GM18907 (cell line): Measurements from ENCODE around the gene MRPL12.

Source experiments
- ATAC-seq: cut with Tn5 transposase; IDR thresholded peaks from one replicate; pipeline ENCODE4 v1.9.1; 2021; ENCODE audit warnings: mild to moderate bottlenecking, moderate library complexity; ENCODE audit not compliant: unreplicated experiment

Gene MRPL12

DNA sequence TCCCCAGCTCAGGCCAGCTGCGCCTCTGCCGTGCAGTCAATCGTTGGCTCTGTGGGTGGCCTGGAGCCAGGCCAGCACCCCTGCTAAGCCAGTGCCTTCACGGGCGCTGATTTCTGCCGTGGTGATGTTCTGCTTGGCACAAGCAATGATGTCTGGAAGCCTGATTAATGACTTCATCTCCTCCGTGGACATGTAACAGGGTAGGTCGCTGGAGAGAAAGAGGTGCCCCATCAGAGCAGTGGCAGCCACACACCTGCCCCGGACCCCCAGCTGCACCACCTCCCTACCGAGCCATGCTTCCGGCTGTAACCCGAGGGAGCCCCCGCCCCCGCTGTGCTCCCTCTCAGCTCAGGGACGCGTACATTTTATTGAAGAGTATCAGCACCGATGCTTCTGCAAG, 21.5 kb upstream of the MRPL12 start:
- no peak for ATAC-seq

DNA sequence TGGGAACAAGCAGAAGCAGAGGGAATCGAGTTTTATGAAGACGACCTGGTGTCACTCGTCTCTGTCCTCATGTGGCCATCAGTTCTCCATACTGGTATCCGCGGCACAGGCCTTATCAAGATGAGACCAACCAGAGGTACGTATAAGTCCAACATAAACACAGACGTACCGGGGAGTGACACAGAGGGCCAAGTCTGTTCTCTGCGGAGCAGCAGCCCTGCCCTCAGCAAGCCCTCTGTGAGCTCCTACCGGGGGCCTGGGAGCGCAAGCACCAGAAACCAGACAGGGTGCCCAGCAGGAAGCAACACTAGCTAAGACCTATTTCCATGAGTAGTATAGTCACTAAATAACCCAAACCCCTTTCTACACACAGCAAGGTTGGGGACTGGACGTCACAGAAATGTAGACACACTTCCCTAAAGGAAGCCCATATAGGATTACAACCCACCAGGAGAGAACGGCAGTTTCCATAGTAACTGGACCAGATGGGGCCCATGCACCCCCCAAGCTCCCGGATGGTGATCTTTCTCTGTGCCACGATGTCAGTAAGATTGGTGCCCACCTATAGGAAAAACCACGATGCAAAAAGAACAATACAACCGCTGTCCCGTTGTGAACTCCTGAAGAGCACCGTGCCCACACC, 20.5 kb upstream of the MRPL12 start:
- no peak for ATAC-seq

DNA sequence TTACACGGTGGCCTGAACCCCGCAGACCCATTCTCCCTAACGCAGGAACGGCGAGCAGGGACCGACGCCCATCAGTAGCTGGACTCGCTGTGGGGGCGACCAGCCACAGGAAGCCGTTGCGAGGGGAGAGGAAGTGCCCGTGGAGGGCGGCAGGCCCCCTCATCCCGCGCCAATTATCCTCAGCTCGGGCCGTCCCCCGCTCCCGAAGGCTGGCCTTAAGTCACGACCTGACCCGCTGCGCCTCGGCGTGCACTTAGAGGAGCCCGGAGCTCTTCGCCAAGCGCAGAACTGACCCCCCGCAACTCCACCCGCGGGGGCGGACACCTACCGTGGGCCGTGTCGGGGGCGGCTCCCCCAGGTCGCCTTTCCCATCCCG, 20.0 kb upstream of the MRPL12 start:
- ATAC-seq, result no peak

DNA sequence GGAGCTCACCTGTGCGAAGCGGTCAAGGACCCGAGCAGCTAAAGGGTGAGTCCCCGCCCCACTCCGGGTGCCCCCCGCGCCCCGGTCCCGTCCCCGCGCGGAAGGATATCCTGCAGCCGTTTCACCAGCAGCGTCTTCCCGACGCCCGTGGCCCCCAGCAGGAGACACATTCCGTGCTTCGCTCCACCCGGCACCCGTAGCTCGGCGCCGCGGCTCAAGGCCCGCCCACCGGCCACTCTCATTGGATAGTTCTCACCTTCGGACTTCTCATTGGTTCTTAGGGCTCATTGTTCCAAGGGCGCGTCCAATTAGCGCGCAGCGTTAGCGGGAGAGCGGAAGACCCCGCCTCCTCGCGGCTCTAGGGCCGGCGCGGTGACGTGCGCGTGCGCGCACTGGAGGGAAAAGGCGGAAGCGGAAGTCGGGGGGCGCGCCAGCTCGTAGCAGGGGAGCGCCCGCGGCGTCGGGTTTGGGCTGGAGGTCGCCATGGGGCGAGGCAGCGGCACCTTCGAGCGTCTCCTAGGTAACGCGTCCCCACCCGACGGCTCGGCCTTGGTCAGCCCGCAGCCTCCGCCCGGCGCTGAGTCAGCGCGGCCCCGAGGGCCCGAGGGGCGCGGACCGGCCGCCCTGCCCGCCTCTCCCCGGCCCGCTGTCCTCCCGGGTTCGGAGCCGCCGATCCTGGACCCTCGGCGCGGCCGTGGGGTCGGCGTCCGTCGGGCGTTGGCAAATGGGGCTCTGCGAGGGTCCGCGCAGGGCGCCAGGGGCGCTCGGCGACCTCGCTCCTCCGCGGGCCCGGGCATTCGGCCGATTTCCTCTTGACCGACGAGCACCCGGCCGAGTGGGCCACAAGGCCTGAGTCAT, 19.4 kb upstream of the MRPL12 start, which contains the start of the genes ARL16 and HGS:
ARL16 (minus strand) TSS at position 214 of the 858 bp plus-strand sequence; CDS start at position 170, 44 bp downstream.
HGS (plus strand) TSS at position 428 of the 858 bp plus-strand sequence; CDS start at position 484, 56 bp downstream.
- peak; percentile 85 for ATAC-seq

DNA sequence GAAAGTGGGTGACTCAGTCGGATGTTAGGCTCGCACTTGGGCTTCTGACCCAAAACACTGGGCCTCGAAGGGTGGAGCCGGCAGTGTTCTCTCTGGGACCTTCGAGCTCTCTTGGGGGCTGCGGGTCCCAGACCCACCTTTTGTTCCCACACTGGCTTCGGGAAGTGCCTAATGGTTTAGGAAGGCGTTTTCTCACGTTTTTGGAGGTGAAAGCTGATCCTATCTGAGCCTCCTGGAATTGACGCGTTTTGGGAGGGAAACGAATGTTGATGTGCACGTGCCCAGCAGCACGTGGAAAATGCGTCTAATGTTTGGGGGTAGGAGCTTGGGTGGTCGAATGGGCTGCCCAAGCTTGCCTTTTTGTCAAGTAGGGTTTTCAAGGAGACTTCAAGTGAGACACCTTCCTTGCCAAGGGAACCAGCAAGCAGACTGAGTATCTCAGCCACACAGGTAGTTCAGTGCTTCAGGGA, 18.7 kb upstream of the MRPL12 start:
- ATAC-seq, result no peak

DNA sequence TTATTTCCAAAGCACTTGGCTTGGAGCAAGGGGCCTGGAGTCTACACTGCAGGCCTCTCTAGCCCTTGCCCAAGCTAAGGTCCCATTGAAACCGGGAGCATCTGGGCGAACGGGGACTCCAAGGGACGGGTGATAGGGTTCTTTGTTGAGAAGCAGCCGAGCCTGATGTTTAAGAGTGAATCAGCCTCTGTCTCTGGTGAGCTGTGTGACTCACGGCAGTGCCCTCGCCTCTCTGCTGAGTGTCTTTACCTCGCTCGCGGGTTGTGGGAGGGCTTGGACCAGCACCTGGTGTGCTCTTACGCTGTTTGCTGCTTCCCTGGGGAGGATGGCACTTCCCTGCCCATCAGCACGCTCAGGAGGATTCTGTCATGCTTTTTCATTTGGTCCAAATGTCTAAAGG, 18.1 kb upstream of the MRPL12 start:
- ATAC-seq, result no peak

DNA sequence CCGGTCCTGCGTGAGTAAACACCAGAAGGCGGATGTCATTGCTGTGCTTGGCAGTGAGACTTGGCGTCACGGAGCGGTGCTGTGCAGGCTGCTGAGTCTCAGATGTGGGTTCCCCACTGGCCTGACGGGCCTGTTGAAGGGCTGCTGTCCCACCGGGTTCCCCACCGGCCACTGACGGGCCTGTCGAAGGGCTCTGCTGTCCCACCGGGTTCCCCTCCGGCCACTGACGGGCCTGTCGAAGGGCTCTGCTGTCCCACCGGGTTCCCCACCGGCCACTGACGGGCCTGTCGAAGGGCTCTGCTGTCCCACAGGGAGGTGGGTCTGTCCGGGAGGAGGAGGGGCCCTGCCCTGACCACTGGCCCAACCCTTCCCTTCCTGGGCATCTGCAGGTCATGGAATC, 16.6 kb upstream of the MRPL12 start:
- no peak for ATAC-seq

DNA sequence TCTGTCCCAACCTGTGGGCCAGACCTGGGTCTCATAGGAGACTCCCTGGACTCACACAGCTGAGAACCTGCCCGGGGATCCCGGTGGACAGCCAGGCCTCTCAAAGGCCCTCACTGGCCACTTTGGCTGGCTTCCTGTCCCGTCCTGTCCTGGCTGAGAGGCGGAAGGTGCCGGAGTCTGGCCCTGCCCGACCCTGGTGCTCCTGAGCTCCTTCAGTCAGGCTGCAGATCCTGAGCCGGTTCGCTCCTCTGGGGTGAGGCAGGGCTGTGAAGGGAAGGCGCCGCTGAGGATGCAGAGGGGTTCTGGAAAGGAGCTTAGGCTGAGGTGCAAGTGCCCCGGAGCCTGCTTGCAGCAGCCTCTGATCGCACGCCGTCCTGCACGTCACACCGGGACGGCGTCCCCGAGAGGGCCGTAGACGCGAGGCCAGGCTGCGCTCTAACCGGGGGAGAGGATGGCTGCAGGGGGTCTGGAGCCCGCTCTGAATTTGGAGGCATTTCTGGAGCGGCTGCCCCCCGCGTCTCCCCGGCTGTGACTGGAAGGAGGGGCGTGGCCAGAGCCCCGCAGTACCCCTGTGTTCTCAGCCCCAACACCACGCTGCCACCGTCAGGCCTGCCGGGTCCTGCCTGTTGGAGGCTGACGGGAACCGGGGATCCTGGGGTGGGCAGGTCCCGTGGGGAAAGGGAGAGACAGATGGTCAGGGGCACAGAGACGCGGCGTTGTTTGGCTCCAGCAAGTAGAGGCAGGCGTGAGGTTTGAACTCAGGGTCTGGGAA, 15.2 kb upstream of the MRPL12 start:
- no peak for ATAC-seq

DNA sequence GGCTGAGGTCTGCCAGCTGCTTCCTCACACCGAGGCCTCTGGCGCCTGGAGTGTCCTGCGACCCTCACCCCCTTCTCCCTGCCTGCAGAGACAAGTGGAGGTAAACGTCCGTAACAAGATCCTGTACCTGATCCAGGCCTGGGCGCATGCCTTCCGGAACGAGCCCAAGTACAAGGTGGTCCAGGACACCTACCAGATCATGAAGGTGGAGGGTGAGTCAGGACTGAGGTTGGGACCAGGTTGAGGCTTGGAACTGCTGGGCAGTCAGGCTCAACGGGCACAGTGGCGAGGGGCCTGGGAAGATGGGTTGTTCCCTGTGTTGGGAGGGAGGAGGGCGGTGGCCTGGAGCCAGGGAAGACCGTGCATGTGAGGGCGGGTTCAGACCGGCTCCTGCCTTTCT, 14.6 kb upstream of the MRPL12 start:
- ATAC-seq, result no peak

DNA sequence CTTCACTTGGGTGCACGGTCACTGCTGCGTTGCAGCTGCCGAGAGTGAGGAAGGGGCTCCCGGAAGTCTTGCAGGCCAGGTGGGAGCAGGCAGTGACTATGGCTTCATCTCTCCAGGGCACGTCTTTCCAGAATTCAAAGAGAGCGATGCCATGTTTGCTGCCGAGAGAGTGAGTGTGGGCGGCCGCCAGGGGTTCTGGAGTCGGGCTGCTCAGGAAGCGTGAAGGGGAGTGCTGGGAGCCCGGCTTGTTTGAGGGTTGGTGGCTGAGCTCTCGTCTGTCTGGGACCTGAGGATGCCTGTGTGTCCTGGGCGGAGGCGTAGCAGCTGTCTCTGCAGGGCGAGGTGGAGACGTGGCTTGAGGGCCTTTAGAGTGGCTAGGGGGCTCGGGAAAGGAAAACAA, 13.1 kb upstream of the MRPL12 start:
- no peak for ATAC-seq

DNA sequence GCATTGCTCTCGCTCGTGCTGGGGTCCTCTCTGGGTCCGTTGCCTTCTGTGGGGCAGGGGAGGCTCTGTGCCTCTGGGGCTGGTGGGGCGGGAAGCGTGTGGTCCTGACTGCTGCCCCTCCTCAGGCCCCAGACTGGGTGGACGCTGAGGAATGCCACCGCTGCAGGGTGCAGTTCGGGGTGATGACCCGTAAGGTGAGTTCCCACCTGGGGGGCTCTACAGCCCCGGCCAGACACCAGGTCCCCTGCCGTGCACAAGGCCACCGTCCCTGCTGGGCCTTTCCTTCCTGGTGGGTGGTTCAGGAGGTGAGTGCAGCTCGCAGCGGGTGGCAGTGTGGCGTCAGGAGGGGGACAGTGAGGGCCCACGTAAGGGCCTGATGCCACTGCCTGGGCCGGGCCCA, 12.6 kb upstream of the MRPL12 start:
- ATAC-seq, result no peak

DNA sequence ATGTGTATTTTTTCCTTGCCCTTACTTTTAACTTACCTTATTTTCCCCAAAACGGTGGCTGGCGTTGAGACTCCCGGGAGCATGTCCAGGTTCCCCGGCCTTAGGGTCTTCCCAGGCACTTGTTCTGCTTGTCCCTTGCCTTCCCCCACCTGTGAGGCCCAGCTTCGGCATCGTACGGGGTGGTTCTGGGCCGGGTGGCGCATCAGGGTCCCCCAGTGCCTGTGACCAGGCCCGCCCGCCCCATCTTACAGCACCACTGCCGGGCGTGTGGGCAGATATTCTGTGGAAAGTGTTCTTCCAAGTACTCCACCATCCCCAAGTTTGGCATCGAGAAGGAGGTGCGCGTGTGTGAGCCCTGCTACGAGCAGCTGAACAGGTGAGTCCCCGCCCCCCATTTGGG, 12.0 kb upstream of the MRPL12 start:
- no peak for ATAC-seq

DNA sequence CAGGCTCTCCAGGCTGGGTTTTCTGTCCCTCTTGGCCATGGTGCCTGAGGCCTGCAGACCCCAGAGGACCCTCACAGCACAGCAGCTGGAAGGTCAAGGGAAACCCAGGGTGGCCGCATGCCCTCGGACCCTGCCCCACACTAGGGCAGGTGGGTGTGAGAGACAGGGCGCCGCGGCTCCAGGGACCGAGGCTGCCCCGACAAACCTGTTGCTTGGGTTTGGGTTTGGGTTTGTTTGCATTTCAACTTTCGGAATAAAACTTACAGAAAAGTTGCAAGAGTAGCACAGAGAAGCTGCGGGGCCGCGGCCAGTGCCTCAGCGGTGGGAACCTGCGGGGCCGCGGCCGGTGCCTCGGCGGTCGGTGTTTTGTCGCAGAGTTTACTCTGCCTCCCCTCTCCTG, 11.6 kb upstream of the MRPL12 start:
- no peak for ATAC-seq

DNA sequence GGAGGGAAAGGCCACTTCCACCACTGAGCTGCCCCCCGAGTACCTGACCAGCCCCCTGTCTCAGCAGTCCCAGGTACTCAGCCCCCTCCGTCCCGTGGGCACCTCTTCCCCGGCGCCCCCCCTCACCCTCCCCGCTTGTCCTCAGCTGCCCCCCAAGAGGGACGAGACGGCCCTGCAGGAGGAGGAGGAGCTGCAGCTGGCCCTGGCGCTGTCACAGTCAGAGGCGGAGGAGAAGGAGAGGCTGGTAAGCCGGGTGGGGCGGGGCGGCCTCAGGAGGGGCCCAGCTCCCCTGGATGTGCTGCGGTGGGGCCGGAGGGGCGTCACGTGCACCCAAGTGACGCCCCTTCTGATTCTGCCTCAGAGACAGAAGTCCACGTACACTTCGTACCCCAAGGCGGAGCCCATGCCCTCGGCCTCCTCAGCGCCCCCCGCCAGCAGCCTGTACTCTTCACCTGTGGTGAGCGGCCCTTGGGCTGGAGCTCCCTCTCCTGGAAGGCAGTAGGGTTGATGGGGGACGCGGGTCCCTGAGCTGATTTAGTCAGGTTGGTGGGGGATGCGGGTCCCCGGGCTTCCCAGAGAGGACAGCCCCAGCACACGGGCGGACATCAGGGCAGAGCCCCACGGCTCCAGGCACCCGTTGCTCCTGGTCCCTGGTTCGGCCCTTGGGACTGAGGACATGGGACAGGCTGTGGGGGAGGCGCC, 9.5 kb upstream of the MRPL12 start:
- ATAC-seq, result no peak

DNA sequence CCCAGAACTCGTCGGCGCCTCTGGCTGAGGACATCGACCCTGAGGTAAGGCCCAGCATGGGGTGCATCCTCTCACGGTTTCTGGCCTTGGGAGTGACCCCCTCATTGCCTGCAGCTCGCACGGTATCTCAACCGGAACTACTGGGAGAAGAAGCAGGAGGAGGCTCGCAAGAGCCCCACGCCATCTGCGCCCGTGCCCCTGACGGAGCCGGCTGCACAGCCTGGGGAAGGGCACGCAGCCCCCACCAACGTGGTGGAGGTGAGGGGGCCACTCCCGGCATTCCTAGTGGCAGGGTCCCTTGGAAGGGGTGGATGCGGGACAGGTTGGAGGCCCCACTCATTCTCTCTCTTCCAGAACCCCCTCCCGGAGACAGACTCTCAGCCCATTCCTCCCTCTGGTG, 8.4 kb upstream of the MRPL12 start:
- ATAC-seq, result no peak

DNA sequence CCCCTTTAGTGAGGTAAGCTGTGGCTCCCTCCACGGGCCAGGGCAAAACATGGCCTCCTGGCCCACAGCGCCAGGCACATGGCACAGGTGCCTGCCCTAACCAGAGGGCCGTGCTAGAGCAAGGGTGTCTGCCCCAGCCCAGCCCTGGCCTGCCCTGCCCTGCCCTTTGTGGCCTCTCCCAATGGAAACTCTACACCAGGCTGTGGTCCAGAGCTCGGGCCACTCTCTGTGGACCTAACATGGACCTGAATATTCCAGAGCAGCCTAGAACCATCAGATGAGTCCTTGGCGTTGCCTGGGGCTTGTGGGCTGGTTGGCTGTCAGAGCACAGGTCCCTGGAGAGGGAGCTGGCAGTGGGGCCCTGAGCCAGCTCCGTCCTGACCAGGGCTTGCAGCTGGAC, 8.0 kb upstream of the MRPL12 start:
- ATAC-seq, result no peak

DNA sequence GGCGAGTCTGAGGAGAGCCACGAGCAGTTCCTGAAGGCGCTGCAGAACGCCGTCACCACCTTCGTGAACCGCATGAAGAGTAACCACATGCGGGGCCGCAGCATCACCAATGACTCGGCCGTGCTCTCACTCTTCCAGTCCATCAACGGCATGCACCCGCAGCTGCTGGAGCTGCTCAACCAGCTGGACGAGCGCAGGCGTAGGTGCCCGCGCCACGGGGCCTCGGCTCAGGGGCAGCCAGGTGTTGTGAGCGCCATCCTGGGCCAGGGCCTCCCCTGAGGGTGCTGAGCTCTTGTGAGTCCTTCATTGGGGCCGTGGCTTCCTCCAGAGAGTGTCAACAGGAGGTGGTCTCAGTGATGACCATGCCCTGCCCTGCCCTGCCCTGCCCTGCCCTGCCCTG, 7.4 kb upstream of the MRPL12 start:
- ATAC-seq, result no peak

DNA sequence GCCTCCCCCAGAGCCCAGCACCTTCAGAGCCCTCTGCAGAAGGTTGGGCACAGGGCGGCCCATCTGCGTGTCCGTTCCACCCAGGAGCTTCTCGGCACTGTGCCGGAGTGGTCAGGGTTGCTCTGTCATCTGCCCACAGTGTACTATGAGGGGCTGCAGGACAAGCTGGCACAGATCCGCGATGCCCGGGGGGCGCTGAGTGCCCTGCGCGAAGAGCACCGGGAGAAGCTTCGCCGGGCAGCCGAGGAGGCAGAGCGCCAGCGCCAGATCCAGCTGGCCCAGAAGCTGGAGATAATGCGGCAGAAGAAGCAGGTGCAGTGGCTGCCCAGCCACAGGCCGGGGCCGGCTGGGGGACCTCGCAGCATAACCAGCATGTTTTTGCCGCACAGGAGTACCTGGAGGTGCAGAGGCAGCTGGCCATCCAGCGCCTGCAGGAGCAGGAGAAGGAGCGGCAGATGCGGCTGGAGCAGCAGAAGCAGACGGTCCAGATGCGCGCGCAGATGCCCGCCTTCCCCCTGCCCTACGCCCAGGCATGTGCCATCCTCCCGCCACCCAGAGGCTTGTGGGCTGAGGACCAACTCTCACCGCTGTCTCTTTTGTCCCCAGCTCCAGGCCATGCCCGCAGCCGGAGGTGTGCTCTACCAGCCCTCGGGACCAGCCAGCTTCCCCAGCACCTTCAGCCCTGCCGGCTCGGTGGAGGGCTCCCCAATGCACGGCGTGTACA, 6.8 kb upstream of the MRPL12 start:
- no peak for ATAC-seq

DNA sequence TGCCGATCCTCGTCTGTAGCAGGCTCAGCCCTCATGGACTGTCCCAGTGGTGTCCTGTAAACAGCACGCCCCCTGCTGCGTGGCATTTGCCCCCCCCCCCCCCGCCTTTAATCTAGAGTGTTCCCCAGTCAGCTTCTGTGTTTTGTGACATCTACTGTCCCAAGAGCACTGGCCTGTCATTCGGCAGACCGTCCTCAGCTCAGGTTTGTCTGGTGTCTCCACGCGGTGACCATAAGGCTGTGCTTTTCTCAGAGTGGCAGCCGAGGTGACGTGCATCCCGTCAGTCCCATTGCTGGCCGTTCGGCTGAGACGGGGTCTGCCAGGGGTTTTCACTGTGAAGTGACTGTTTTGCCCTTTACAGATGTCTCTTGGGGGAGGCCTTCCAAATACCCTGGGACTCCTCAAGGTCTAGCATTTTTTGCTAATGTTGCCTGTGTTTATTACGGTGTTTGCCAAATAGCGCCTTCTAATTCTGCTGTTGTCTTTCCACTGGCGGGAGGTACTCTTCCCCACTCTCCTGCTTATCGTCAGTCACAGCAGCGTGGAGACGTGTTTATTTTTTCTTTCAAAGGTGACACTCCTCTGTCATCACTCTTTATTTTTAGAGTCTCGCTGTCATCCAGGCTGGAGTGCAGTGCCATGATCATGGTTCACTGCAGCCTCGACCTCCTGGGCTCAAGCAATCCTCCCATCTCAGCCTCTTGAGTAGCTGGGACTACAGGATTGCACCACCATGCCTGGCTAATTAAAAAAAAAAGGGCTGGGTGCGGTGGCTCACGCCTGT, 5.7 kb upstream of the MRPL12 start:
- no peak for ATAC-seq
